Pancreas (tissue), 10 donors: ENCODE data around the gene SLC2A11. TPM values are rescaled to one million over a fixed set of nuclear protein-coding genes. Genes with fewer than 3 reads are reported as not detected.

Source experiments
- ATAC-seq, 4 donors: fragments of 200-7000 bp; cut with Tn5 transposase; one replicate each; pipeline versions ENCODE4 v1.8.0 to v1.9.1; 2020; ENCODE audit warnings: mild to moderate bottlenecking in 4 of 4, moderate library complexity in 4 of 4
- DNase-seq, 6 donors: peaks; one replicate each; pipeline ENCODE4 v3.0.0-alpha.2; 2020
- FAIRE-seq: peaks from 2 replicates; lab custom pipeline; 2012; peaks lifted over from hg19 to GRCh38; lab: Jason Lieb, UNC
- H3K27ac ChIP-seq, 4 donors: fragments of 200-600 bp; sonication (generic); 1 replicate in 3 of 4; 2 replicates in 1 of 4; pipeline versions ENCODE4 v1.5.0 to v1.8.0; 2020
- H3K27me3 ChIP-seq, 4 donors: fragments of 200-600 bp; one replicate each; pipeline ENCODE4 v1.8.0; 2021
- H3K36me3 ChIP-seq, 3 donors: fragments of 200-600 bp; sonication (generic) in 1 of 3; one replicate each; pipeline versions ENCODE4 v1.5.0 to v1.8.0; 2020 to 2021
- H3K4me1 ChIP-seq, 3 donors: fragments of 200-600 bp; one replicate each; pipeline ENCODE4 v1.8.0; 2021
- H3K4me3 ChIP-seq, 4 donors: fragments of 200-600 bp; sonication (generic) in 2 of 4; one replicate each; pipeline versions ENCODE4 v1.5.0 to v1.8.0; 2020 to 2021
- H3K9me3 ChIP-seq, 4 donors: fragments of 200-600 bp; one replicate each; pipeline ENCODE4 v1.8.0; 2021
- WGBS, 2 donors: extraction: QIAGEN DNeasy Blood & Tissue Kit; methylation state at CpG; one replicate each; pipeline ENCODE4 v1.1.7; 2013; 5-methylcytosine and 5-hydroxymethylcytosine counted together
- intact Hi-C, 3 donors: fragments of 100-400 bp; cut with DNase I; formaldehyde crosslinking; loops; one replicate each; pipeline versions ENCODE4 v1.11.1 to v1.14.2; 2022
- polyA plus RNA-seq, 2 donors: library from polyadenylated mRNA; stranded (reverse); fragments of 200-250 nt; gene quantifications; one replicate each; pipeline ENCODE4 v1.2.3, GENCODE V29; 2013
- total RNA-seq, 6 donors: library from RNA; stranded (reverse); fragmentation: NEBNext Ultra II Directional in 4 of 6; extraction: Animal tissue kit (Norgen Biotek cat#: 25700) in 4 of 6; gene quantifications; one replicate each; pipeline versions ENCODE4 v1.2.1 to v1.2.4, GENCODE V29; 2021 to 2023
- TF ChIP-seq, protein P1 (sequence below), 4 donors: fragments of 200-600 bp; sonication (generic) in 3 of 4; IDR thresholded peaks; one replicate each; pipeline versions ENCODE4 v1.5.0 to v1.8.0; 2021; ENCODE audit warnings: antibody characterized with exemption in 4 of 4
- donor health status: healthy with polysubstance abuse.
- donor health status: DM: no; HTN: no; CAD: no; lungs with moderate emphysema.
- donor health status: DM: no; HTN: no; CAD: no.
- donor health status: control.
- donor health status: control.
- donor health status: Bipolar disorder and iron deficiency.
- donor health status: DM: yes; HTN: yes; CAD: no.
- donor health status: DM: no; HTN: no; CAD: no.
- donor health status: DM: no; HTN: no; CAD: no.
- donor health status: DM: yes; HTN: yes; CAD: no.

Gene SLC2A11
- total and polyA plus RNA-seq, 8 donors: 10.3 to 21.9 (median 17.8) TPM

DNA sequence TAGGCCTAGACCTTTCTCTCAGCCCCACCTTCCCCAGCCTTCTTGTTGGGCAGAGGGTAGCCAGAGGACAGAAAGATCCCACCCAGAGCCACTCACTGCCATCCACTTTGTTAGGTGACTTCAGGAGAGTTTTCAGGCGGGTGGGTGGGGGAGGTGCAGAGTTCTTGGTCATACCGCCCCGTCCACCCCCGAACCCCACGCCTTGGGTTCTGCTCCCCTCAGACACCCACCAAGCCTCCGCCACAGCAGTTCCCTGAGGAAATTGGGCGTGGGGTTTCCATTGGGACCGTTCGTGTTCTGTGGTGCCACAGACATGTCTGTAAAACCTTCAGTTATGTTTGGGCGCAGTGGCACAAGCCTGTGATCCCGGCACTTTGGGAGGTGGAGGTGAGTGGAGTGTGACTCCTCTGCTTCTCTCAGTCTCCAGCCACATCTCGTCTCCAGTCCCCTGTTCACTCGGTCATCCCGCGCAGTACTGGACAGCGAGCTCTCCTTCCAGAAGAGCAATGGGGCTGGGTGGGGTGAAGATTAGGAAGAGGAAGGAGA, 38.0 kb downstream of the SLC2A11 start:
- Histone ChIP-seq H3K27ac (peak overlapping the region in 3 of 4 donors; percentile 96 to 97 (median 96)), H3K36me3 (no peaks in the 10 kb centered on the region), H3K4me1 (peaks cover 0 to 10% (median 0%) of the 10 kb centered on the region in 3 donors), H3K9me3 (no peaks in the 10 kb centered on the region), H3K4me3 (peak overlapping the region; percentile 68 to 90 (median 74)), H3K27me3 (no peaks in the 10 kb centered on the region)
- 89 to 93% methylated on average over 16 of the region's 16 CpGs for WGBS, 2 donors
- intact Hi-C loops: no loop called here
- no peak for ATAC-seq
- TF ChIP-seq, protein P1, sequence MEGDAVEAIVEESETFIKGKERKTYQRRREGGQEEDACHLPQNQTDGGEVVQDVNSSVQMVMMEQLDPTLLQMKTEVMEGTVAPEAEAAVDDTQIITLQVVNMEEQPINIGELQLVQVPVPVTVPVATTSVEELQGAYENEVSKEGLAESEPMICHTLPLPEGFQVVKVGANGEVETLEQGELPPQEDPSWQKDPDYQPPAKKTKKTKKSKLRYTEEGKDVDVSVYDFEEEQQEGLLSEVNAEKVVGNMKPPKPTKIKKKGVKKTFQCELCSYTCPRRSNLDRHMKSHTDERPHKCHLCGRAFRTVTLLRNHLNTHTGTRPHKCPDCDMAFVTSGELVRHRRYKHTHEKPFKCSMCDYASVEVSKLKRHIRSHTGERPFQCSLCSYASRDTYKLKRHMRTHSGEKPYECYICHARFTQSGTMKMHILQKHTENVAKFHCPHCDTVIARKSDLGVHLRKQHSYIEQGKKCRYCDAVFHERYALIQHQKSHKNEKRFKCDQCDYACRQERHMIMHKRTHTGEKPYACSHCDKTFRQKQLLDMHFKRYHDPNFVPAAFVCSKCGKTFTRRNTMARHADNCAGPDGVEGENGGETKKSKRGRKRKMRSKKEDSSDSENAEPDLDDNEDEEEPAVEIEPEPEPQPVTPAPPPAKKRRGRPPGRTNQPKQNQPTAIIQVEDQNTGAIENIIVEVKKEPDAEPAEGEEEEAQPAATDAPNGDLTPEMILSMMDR (IDR thresholded peaks at IDR 0.05): no peak
- FAIRE-seq: no peak
- DNase-seq: peak in 1 of 6 donors; percentile 72

DNA sequence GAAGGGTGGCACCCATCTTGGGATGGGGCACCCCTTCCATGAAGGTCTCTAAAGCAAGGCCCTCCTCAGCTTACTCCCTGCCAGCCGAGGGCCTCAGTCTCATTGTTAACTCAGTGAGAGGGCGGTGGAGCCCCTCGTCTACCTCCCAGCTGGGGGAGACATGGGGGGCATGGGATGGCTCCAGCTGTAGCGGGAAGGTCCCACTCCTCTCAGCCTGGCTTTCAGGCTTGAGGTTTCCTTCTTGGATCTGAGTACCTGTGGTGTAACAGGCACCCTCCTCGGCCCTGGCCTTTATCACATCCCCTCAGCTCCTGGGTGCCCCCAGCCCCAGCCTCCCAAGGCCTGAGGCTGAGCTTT, 38.5 kb downstream of the SLC2A11 start:
- no peaks in the 10 kb centered on the region for H3K27me3 ChIP-seq
- DNase-seq (peak in 1 of 6 donors; percentile 47), ATAC-seq (no peak)

DNA sequence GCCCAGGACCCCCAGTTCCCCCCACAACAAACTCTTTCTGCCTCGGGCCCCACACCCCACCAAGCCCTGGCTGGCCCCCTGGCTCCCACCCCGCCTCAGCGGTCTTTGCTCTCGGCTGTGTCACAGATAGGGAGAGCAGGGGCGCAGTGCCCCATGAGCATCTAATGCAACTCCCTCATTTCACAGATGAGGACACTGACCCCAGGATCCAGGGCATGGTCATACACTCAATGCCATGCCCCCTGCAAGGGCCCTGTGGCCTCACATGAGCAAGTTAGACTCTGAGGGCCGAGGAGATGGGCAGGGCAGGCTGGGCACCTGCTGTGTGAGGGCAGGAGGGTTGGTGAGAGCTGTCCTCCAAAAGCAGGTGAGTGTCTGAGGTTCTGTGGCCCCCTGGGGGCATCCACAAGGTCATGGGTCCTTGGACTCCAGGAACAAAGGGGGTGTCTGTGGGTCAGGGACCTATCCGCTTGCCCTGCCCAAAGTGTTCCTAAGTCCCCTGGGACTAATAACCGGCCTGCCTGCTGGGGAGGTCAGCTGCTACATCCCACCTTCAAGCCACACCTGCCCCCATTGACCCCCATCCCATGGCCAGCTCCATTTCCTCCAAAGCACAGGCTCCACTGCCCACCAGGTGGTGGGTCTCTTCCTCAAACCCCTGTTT, 39.0 kb downstream of the SLC2A11 start:
- ATAC-seq (no peak), FAIRE-seq (no peak), DNase-seq (peak in 1 of 6 donors; percentile 74)
- TF ChIP-seq, protein P1 (IDR thresholded peaks at IDR 0.05): no peak
- Histone ChIP-seq H3K9me3 (no peaks in the 10 kb centered on the region), H3K27me3 (no peaks in the 10 kb centered on the region), H3K36me3 (no peaks in the 10 kb centered on the region), H3K4me1 (peaks cover 0 to 10% (median 0%) of the 10 kb centered on the region in 3 donors), H3K27ac (no peak overlapping the region), H3K4me3 (no peak overlapping the region)
- 87 to 89% methylated on average over 8 of the region's 8 CpGs for WGBS, 2 donors
- intact Hi-C loops: no loop called here

More for the DNA sequence above, 38.5 kb downstream of the SLC2A11 start:
- TF ChIP-seq, protein P1 (IDR thresholded peaks at IDR 0.05): no peak
- intact Hi-C loops: no loop called here
- Histone ChIP-seq H3K36me3 (no peaks in the 10 kb centered on the region), H3K4me3 (no peak overlapping the region), H3K4me1 (peaks cover 0 to 10% (median 0%) of the 10 kb centered on the region in 3 donors), H3K27ac (no peak overlapping the region), H3K9me3 (no peaks in the 10 kb centered on the region)
- WGBS, 2 donors: 93 to 95% methylated on average over 5 of the region's 5 CpGs
- FAIRE-seq: no peak

DNA sequence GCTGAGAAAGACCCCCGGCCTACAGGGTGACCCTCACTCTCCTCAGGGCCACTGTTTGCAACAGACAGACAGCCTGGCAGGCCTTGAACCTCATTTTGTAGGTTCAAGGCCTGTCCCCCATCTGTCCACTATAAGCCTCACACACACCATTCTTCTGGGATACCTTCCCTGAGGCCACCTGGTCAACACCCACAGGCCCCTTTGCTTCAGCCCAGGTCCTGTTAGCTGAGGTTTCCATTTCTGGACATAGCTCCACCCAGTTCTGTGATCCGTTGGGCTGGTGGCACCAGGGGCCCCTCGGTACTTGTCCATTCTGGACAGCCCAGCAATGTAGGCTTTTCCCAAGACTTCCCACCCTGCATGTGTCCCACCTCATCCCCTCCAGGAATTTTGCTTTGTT, 39.6 kb downstream of the SLC2A11 start:
- FAIRE-seq (no peak), ATAC-seq (no peak), DNase-seq (no peak)
- Histone ChIP-seq H3K27ac (no peak overlapping the region), H3K36me3 (no peaks in the 10 kb centered on the region), H3K4me1 (peaks cover 0 to 10% (median 0%) of the 10 kb centered on the region in 3 donors), H3K9me3 (no peaks in the 10 kb centered on the region), H3K4me3 (no peak overlapping the region), H3K27me3 (no peaks in the 10 kb centered on the region)
- TF ChIP-seq, protein P1 (IDR thresholded peaks at IDR 0.05): no peak
- WGBS, 2 donors: 90 to 97% methylated on average over 3 of the region's 3 CpGs
- intact Hi-C loops: no loop called here
